HepG2 (cell line): Measurements from ENCODE around the gene PTPN22. TPM values are rescaled to one million over a fixed set of nuclear protein-coding genes. Genes with fewer than 3 reads are reported as not detected.
A peak's percentile ranks its signal among the peaks of the same experiment; 100 is the strongest.

Experiments used
- ARID5B ChIP-seq: IDR thresholded peaks from 2 replicates; pipeline ENCODE4 v1.4.0; 2020; ENCODE audit warnings: mild to moderate bottlenecking, missing genetic modification reagents
- ASH2L ChIP-seq: fragments of 300-600, 200-600 bp; sonication (generic); IDR thresholded peaks from 2 replicates; pipeline ENCODE4 v1.7.0; 2017; ENCODE audit warnings: low read depth, mild to moderate bottlenecking, moderate library complexity, mixed read lengths, low read length; ENCODE audit not compliant: insufficient read length
- ELF3 ChIP-seq: IDR thresholded peaks from 2 replicates; pipeline ENCODE4 v1.6.1; 2016; ENCODE audit warnings: missing genetic modification reagents, missing compliant biosample characterization
- polyA plus RNA-seq, 8 experiments: library from polyadenylated mRNA; depleted of rRNA in 3 of 8; stranded (reverse) in 7 of 8; unstranded in 1 of 8; fragments of >200 nt; fragmentation: Illumina TruSeq in 4 of 8; extraction: Trizol in 4 of 8; gene quantifications; 2 replicates each; pipeline versions ENCODE4 v1.2.1 to v1.2.3, GENCODE V29; 2011 to 2016; ENCODE audit warnings: low read depth in 4 of 8, missing spikeins in 1 of 8, mixed read lengths in 1 of 8; ENCODE audit not compliant: insufficient read depth in 1 of 8
- total RNA-seq, 5 experiments: library from RNA; depleted of rRNA; stranded (reverse); fragments of >200 nt; fragmentation: Illumina TruSeq; extraction: Trizol; gene quantifications; 2 replicates each; pipeline ENCODE4 v1.2.3, GENCODE V29; 2016; ENCODE audit warnings: low read depth in 1 of 5
- TF ChIP-seq, protein P1 (sequence below): sonication (generic); formaldehyde crosslinking; conservative IDR thresholded peaks from 2 replicates; pipeline ENCODE4 v1.4.0; 2020; ENCODE audit warnings: mild to moderate bottlenecking, missing genetic modification reagents, moderate library complexity

Gene PTPN22
- total and polyA plus RNA-seq, 2 of the 13 experiments (the other 11 are each of a cell fraction or from before 2014, with no cell fraction given), result not detected

DNA sequence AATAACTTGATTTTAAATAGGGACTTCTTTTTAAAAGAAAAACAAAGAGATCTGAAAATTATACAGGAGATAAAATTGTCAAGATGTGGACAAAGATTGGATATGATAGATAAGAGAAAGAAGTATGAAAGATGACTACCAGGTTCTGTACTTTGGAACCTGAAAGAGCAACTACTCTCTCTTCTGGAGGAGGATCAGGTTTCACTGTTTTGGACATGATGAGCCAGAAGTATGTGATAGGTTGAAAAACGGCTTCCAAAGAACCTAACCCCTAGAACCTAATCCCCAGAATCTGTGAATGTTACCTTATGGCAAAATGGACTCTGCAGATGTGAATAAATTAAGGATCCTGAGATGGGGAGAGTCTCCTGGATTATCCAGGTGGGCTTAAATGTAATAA is 85.4 kb downstream of the PTPN22 start (continued):
- TF ChIP-seq, protein P1, sequence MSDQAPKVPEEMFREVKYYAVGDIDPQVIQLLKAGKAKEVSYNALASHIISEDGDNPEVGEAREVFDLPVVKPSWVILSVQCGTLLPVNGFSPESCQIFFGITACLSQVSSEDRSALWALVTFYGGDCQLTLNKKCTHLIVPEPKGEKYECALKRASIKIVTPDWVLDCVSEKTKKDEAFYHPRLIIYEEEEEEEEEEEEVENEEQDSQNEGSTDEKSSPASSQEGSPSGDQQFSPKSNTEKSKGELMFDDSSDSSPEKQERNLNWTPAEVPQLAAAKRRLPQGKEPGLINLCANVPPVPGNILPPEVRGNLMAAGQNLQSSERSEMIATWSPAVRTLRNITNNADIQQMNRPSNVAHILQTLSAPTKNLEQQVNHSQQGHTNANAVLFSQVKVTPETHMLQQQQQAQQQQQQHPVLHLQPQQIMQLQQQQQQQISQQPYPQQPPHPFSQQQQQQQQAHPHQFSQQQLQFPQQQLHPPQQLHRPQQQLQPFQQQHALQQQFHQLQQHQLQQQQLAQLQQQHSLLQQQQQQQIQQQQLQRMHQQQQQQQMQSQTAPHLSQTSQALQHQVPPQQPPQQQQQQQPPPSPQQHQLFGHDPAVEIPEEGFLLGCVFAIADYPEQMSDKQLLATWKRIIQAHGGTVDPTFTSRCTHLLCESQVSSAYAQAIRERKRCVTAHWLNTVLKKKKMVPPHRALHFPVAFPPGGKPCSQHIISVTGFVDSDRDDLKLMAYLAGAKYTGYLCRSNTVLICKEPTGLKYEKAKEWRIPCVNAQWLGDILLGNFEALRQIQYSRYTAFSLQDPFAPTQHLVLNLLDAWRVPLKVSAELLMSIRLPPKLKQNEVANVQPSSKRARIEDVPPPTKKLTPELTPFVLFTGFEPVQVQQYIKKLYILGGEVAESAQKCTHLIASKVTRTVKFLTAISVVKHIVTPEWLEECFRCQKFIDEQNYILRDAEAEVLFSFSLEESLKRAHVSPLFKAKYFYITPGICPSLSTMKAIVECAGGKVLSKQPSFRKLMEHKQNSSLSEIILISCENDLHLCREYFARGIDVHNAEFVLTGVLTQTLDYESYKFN, result peak; percentile 55
- peak; percentile 29 for TF ChIP-seq ASH2L
- no peak for TF ChIP-seq ELF3 (CRISPR knock-in tag)
- peak; percentile 49; the same call in 1 of the 2 replicates for TF ChIP-seq ARID5B
